ENCODE data around the gene SGTA. TPM values are rescaled to one million over a fixed set of nuclear protein-coding genes. Genes with fewer than 3 reads are reported as not detected.
"Not testable (repeated sequence)": the region's sequence is repeated elsewhere in the genome, so short reads cannot be mapped to it uniquely, and the experiment has no call there.

SGTA gene
- total RNA-seq, 1 donor from 2014 or later: 47.3 TPM

- no peak for TF ChIP-seq CTCF (IDR thresholded peaks at IDR 0.05)
- CTCF ChIA-PET: no interaction called here
- Mint-ChIP-seq H3K4me3 (no peak overlapping the region), H3K27me3 (no peaks in the 10 kb centered on the region), H3K36me3 (ENCODE audit: low read depth) (peaks cover 5% of the 10 kb centered on the region), H3K9me3 (peaks cover 9% of the 10 kb centered on the region), H3K4me1 (peaks cover 32% of the 10 kb centered on the region), H3K27ac (no peak overlapping the region)
- intact Hi-C loops (cut with micrococcal nuclease): no loop called here
- ATAC-seq (ENCODE audit: low read depth) (no peak), DNase-seq (no peak)
- POLR2A ChIA-PET: no interaction called here
Measured at GRCh38 chr19:2716275-2716650, 66.8 kb downstream of the SGTA start.

- no peak for ATAC-seq (ENCODE audit: low read depth)
- peaks cover 9% of the 10 kb centered on the region for H3K9me3 Mint-ChIP-seq
- no peak for TF ChIP-seq CTCF (IDR thresholded peaks at IDR 0.05)
- no peak overlapping the region for H3K27ac Mint-ChIP-seq
- ChIA-PET POLR2A (no interaction called here), CTCF (no interaction called here)
- intact Hi-C loops (cut with micrococcal nuclease): no loop called here
- peaks cover 38% of the 10 kb centered on the region for H3K4me1 Mint-ChIP-seq
- H3K27me3 Mint-ChIP-seq: no peaks in the 10 kb centered on the region
- H3K36me3 Mint-ChIP-seq (ENCODE audit: low read depth): peaks cover 5% of the 10 kb centered on the region
- no peak for DNase-seq
- H3K4me3 Mint-ChIP-seq: no peak overlapping the region
Measured at GRCh38 chr19:2715470-2716274, 67.4 kb downstream of the SGTA start.

- TF ChIP-seq CTCF (IDR thresholded peaks at IDR 0.05): no peak
- intact Hi-C loops (cut with micrococcal nuclease): no loop called here
- H3K36me3 Mint-ChIP-seq (ENCODE audit: low read depth): peaks cover 7% of the 10 kb centered on the region
- H3K9me3 Mint-ChIP-seq: peaks cover 9% of the 10 kb centered on the region
- ATAC-seq (ENCODE audit: low read depth) (no peak), DNase-seq (no peak)
- ChIA-PET POLR2A (no interaction called here), CTCF (no interaction called here)
- H3K27me3 Mint-ChIP-seq: no peaks in the 10 kb centered on the region
- no peak overlapping the region for H3K4me3 Mint-ChIP-seq
- H3K4me1 Mint-ChIP-seq: peaks cover 40% of the 10 kb centered on the region
- H3K27ac Mint-ChIP-seq: no peak overlapping the region
Measured at GRCh38 chr19:2714531-2715269, 68.4 kb downstream of the SGTA start.

GRCh38 chr19:2714102-2714501 lies 69.0 kb downstream of the SGTA start:
- H3K27ac Mint-ChIP-seq; H3K27me3 Mint-ChIP-seq; CTCF ChIA-PET; ATAC-seq (ENCODE audit: low read depth); H3K36me3 Mint-ChIP-seq (ENCODE audit: low read depth); DNase-seq; H3K9me3 Mint-ChIP-seq; intact Hi-C loops (cut with micrococcal nuclease); H3K4me3 Mint-ChIP-seq; POLR2A ChIA-PET: not testable (repeated sequence)
- peaks cover 38% of the 10 kb centered on the region for H3K4me1 Mint-ChIP-seq

- POLR2A ChIA-PET: interaction anchor here (4.0 to 4.3 kb wide), 2 partner anchors 12 to 32 kb away, joined by 41 to 94 read pairs; partner anchors contain the start of gene GNG7
- H3K27ac Mint-ChIP-seq; H3K27me3 Mint-ChIP-seq; ATAC-seq (ENCODE audit: low read depth); DNase-seq; intact Hi-C loops (cut with micrococcal nuclease); H3K4me3 Mint-ChIP-seq; H3K36me3 Mint-ChIP-seq (ENCODE audit: low read depth); H3K9me3 Mint-ChIP-seq; CTCF ChIA-PET: not testable (repeated sequence)
- H3K4me1 Mint-ChIP-seq: peaks cover 39% of the 10 kb centered on the region
Measured at GRCh38 chr19:2713170-2713569, 69.9 kb downstream of the SGTA start.

GRCh38 chr19:2711875-2712205 lies 71.2 kb downstream of the SGTA start:
- Mint-ChIP-seq H3K4me1 (peaks cover 39% of the 10 kb centered on the region), H3K4me3 (no peak overlapping the region), H3K27ac (peak overlapping the region; percentile 87), H3K36me3 (ENCODE audit: low read depth) (peaks cover 7% of the 10 kb centered on the region), H3K27me3 (no peaks in the 10 kb centered on the region), H3K9me3 (peaks cover 9% of the 10 kb centered on the region)
- no peak for TF ChIP-seq CTCF (IDR thresholded peaks at IDR 0.05)
- ChIA-PET POLR2A (interaction anchor here (0.9 to 4.3 kb wide), 7 partner anchors 8 to 31 kb away, joined by 3 to 94 read pairs (median 11); partner anchors contain the start of genes GNG7 and SLC39A3), CTCF (interaction anchor here (1.7 kb wide), 1 partner anchor 19 kb away, joined by 3 read pairs; no protein-coding TSS in a partner anchor)
- DNase-seq: no peak
- intact Hi-C loops (cut with micrococcal nuclease): loop anchor here (1.0 to 2.0 kb wide), 2 partner anchors 8 to 17 kb away; no protein-coding TSS in a partner anchor
- ATAC-seq (ENCODE audit: low read depth): no peak
